OCI-LY3 (cell line): ENCODE data around the gene PALD1.

ENCODE experiments used
- H2AFZ ChIP-seq: fragments of 200-600, 300-600 bp; shearing (Covaris generic); 2 replicates; pipeline ENCODE4 v1.6.0; 2014; ENCODE audit warnings: antibody characterized with exemption, low read depth, low read length
- H3K27ac ChIP-seq: fragments of 200-600, 300-600 bp; sonication (generic); 2 replicates; pipeline ENCODE4 v1.5.1; 2014; ENCODE audit warnings: mild to moderate bottlenecking, low read length, moderate library complexity, mixed read lengths
- H3K27me3 ChIP-seq: fragments of 200-600, 300-600 bp; sonication (generic); 2 replicates; pipeline ENCODE4 v1.6.1; 2014; ENCODE audit warnings: low read depth, low read length, mixed read lengths
- H3K36me3 ChIP-seq: fragments of 200-600, 300-600 bp; sonication (generic); replicated peaks from 2 replicates; pipeline ENCODE3; 2014; ENCODE audit warnings: low read depth, low read length, mixed read lengths
- H3K4me1 ChIP-seq: fragments of 300-600, 200-600 bp; sonication (generic); 2 replicates; pipeline ENCODE4 v1.6.1; 2014; ENCODE audit warnings: low read length, mixed read lengths
- H3K4me2 ChIP-seq: fragments of 200-600, 300-600 bp; sonication (generic); 2 replicates; pipeline ENCODE4 v1.6.1; 2014; ENCODE audit warnings: low read length, mixed read lengths
- H3K4me3 ChIP-seq: fragments of 300-600, 200-600 bp; sonication (generic); 2 replicates; pipeline ENCODE4 v1.5.1; 2014; ENCODE audit warnings: antibody characterized with exemption, mild to moderate bottlenecking, low read length, moderate library complexity
- H3K79me2 ChIP-seq: fragments of 300-600, 200-600 bp; shearing (Covaris generic); 2 replicates; pipeline ENCODE4 v1.6.1; 2014; ENCODE audit warnings: mild to moderate bottlenecking, low read length, mixed read lengths
- H3K9ac ChIP-seq: fragments of 300-600, 200-600 bp; shearing (Covaris generic); 2 replicates; pipeline ENCODE4 v1.6.0; 2014; ENCODE audit warnings: mild to moderate bottlenecking, low read length, moderate library complexity
- H3K9me3 ChIP-seq: fragments of 200-600, 300-600 bp; shearing (Covaris generic); 2 replicates; pipeline ENCODE4 v1.6.1; 2014; ENCODE audit warnings: low read length, mixed read lengths; ENCODE audit not compliant: insufficient read depth
- H4K20me1 ChIP-seq: fragments of 200-600, 300-600 bp; sonication (generic); 2 replicates; pipeline ENCODE4 v1.6.1; 2016; ENCODE audit warnings: low read length, mixed read lengths; ENCODE audit not compliant: insufficient read depth
- EZH2phosphoT487 ChIP-seq: fragments of 200-600 bp; shearing (Covaris generic); IDR thresholded peaks from 2 replicates; pipeline ENCODE4 v1.6.1; 2018; ENCODE audit warnings: antibody characterized with exemption, mixed run types, low read depth
- TF ChIP-seq, protein P1 (sequence below): fragments of 200-600, 300-600 bp; sonication (generic); IDR thresholded peaks from 2 replicates; pipeline ENCODE4 v1.5.1; 2014; ENCODE audit warnings: antibody characterized with exemption, low read length, low read depth

Gene PALD1

DNA sequence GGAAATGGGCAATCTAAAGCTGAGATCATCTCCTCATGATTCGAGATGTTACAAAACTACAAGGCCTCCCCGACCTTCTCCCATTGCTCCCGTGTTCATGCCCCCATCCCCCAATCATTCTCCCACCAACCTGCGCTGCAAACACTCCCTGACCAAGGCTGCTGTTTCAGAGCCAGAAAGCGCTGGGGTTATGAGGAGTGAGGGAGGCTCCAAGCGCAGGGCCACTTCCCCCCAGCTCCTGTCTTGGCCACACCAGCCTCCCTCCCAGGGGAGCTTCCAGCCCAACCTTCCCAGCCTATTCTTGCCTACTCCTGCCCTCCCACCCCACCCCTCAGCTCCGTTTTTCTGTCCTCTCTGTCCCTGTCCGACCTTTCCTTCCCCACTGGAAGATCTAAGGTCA, 22.4 kb upstream of the PALD1 start:
- H3K9ac ChIP-seq = no peak overlapping the region
- no peak overlapping the region for H3K27ac ChIP-seq

GRCh38 chr10:70457759-70458305, 20.7 kb upstream of the PALD1 start:
- Histone ChIP-seq H3K9me3 (no peaks in the 10 kb centered on the region), H3K36me3 (no peaks in the 10 kb centered on the region), H3K4me2 (no peak overlapping the region), H3K27me3 (peaks cover 4% of the 10 kb centered on the region; the same call in 1 of the 2 replicates), H3K4me1 (no peaks in the 10 kb centered on the region), H3K79me2 (no peaks in the 10 kb centered on the region), H4K20me1 (no peaks in the 10 kb centered on the region), H3K27ac (no peak overlapping the region), H3K9ac (no peak overlapping the region), H3K4me3 (no peak overlapping the region), H2AFZ (no peak overlapping the region)
- TF ChIP-seq, protein P1, sequence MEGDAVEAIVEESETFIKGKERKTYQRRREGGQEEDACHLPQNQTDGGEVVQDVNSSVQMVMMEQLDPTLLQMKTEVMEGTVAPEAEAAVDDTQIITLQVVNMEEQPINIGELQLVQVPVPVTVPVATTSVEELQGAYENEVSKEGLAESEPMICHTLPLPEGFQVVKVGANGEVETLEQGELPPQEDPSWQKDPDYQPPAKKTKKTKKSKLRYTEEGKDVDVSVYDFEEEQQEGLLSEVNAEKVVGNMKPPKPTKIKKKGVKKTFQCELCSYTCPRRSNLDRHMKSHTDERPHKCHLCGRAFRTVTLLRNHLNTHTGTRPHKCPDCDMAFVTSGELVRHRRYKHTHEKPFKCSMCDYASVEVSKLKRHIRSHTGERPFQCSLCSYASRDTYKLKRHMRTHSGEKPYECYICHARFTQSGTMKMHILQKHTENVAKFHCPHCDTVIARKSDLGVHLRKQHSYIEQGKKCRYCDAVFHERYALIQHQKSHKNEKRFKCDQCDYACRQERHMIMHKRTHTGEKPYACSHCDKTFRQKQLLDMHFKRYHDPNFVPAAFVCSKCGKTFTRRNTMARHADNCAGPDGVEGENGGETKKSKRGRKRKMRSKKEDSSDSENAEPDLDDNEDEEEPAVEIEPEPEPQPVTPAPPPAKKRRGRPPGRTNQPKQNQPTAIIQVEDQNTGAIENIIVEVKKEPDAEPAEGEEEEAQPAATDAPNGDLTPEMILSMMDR = no peak
- no peak for TF ChIP-seq EZH2phosphoT487

More for the DNA sequence above, 22.4 kb upstream of the PALD1 start:
- Histone ChIP-seq H3K4me3 (no peak overlapping the region), H3K4me1 (no peaks in the 10 kb centered on the region), H3K79me2 (no peaks in the 10 kb centered on the region), H4K20me1 (no peaks in the 10 kb centered on the region), H3K9me3 (no peaks in the 10 kb centered on the region), H2AFZ (no peak overlapping the region), H3K27me3 (peaks cover 4% of the 10 kb centered on the region; the same call in 1 of the 2 replicates), H3K36me3 (no peaks in the 10 kb centered on the region), H3K4me2 (no peak overlapping the region)
- TF ChIP-seq, protein P1 = no peak
- no peak for TF ChIP-seq EZH2phosphoT487

DNA sequence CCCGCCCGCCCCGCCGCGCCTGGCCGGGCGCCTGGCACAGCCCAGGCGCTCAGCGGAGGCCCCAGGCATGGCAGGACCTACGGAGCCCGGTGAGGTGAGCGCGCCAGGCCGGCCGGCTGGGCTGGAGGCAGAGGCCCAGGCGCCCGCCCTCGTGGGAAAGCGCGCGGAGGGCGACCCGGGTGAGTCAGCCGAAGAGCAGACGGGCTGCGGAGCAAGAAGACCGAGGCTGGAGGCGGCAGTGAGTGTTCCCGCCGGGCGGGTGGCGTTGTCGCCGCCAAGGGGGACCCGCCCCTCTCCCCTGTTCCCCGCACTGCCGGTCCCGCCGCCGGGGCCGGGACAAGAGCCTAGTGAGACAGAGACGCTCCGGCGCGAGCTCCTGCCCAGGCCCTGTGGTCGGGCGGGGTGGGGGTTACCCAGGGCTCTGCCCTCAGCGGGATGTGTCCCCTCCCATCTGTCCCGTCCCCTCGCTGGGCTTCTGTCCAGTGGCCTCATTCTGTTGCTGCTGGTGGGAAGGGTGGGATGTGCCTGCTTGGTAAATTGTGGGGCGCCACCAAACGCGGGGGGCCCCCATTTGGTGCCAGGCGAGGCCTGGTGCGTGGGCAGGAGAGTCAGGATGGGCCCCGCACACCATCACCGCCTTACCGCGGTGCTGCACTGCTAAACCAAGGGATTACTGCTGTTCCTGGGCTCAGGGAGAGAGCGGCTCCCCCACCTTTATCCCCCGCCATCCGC, 20.1 kb upstream of the PALD1 start:
- H4K20me1 ChIP-seq = no peaks in the 10 kb centered on the region
- H3K4me2 ChIP-seq = no peak overlapping the region
- no peaks in the 10 kb centered on the region for H3K9me3 ChIP-seq
- H3K27me3 ChIP-seq = peaks cover 5% of the 10 kb centered on the region; the same call in 1 of the 2 replicates
- no peak overlapping the region for H3K4me3 ChIP-seq
- H3K4me1 ChIP-seq = no peaks in the 10 kb centered on the region
- H3K27ac ChIP-seq = no peak overlapping the region
- no peak overlapping the region for H2AFZ ChIP-seq
- H3K36me3 ChIP-seq = no peaks in the 10 kb centered on the region
- TF ChIP-seq EZH2phosphoT487 = no peak
- H3K79me2 ChIP-seq = no peaks in the 10 kb centered on the region
- no peak overlapping the region for H3K9ac ChIP-seq

- no peak for TF ChIP-seq EZH2phosphoT487
- TF ChIP-seq, protein P1 = no peak
- Histone ChIP-seq H3K79me2 (no peaks in the 10 kb centered on the region), H3K27ac (no peak overlapping the region), H2AFZ (no peak overlapping the region), H3K36me3 (no peaks in the 10 kb centered on the region), H4K20me1 (no peaks in the 10 kb centered on the region), H3K9ac (no peak overlapping the region), H3K4me3 (no peak overlapping the region), H3K4me2 (no peak overlapping the region), H3K9me3 (no peaks in the 10 kb centered on the region), H3K27me3 (peaks cover 8% of the 10 kb centered on the region; the same call in 1 of the 2 replicates), H3K4me1 (no peaks in the 10 kb centered on the region)
Observed at GRCh38 chr10:70459061-70459773, 19.4 kb upstream of the PALD1 start.
